Muscle layer of colon (tissue), 2 donors: Measurements from ENCODE around the gene AHDC1.
"Not testable (repeated sequence)": the region's sequence is repeated elsewhere in the genome, so short reads cannot be mapped to it uniquely, and the experiment has no call there.

Source experiments
- H3K27ac ChIP-seq: one replicate; pipeline ENCODE4 v1.7.0; 2013; ENCODE audit warnings: low read depth, mild to moderate bottlenecking, low read length, moderate library complexity
- H3K27me3 ChIP-seq, 2 donors: one replicate each; pipeline ENCODE4 v1.7.0; 2013; ENCODE audit warnings: low read length in 2 of 2, mild to moderate bottlenecking in 2 of 2; ENCODE audit not compliant: insufficient read depth in 2 of 2, control insufficient read depth in 1 of 2
- H3K36me3 ChIP-seq: one replicate; pipeline ENCODE4 v1.7.0; 2013; ENCODE audit warnings: mild to moderate bottlenecking, low read length; ENCODE audit not compliant: insufficient read depth
- H3K4me1 ChIP-seq: one replicate; pipeline ENCODE4 v1.7.0; 2013; ENCODE audit warnings: mild to moderate bottlenecking, low read length; ENCODE audit not compliant: insufficient read depth
- H3K4me3 ChIP-seq, 2 donors: one replicate each; pipeline ENCODE4 v1.7.0; 2013; ENCODE audit warnings: low read length in 2 of 2, low read depth in 1 of 2, mild to moderate bottlenecking in 1 of 2, moderate library complexity in 1 of 2
- H3K9ac ChIP-seq: one replicate; pipeline ENCODE4 v1.7.0; 2013; ENCODE audit warnings: low read length
- H3K9me3 ChIP-seq: one replicate; pipeline ENCODE4 v1.7.0; 2013; ENCODE audit warnings: mild to moderate bottlenecking, low read length
- donor health status: abdominal sarcoma.
- donor health status: Adenocarcinoma of cecum.

The AHDC1 gene

GRCh38 chr1:27555700-27556424 lies 48.1 kb downstream of the AHDC1 start:
- Histone ChIP-seq H3K36me3 (peaks cover 27% of the 10 kb centered on the region), H3K27me3 (no peaks in the 10 kb centered on the region), H3K27ac (peak overlapping the region; percentile 82), H3K9ac (peak overlapping the region; percentile 34), H3K9me3 (no peaks in the 10 kb centered on the region), H3K4me3 (peak overlapping the region in 1 of 2 donors; percentile 29), H3K4me1 (peaks cover 63% of the 10 kb centered on the region)

DNA sequence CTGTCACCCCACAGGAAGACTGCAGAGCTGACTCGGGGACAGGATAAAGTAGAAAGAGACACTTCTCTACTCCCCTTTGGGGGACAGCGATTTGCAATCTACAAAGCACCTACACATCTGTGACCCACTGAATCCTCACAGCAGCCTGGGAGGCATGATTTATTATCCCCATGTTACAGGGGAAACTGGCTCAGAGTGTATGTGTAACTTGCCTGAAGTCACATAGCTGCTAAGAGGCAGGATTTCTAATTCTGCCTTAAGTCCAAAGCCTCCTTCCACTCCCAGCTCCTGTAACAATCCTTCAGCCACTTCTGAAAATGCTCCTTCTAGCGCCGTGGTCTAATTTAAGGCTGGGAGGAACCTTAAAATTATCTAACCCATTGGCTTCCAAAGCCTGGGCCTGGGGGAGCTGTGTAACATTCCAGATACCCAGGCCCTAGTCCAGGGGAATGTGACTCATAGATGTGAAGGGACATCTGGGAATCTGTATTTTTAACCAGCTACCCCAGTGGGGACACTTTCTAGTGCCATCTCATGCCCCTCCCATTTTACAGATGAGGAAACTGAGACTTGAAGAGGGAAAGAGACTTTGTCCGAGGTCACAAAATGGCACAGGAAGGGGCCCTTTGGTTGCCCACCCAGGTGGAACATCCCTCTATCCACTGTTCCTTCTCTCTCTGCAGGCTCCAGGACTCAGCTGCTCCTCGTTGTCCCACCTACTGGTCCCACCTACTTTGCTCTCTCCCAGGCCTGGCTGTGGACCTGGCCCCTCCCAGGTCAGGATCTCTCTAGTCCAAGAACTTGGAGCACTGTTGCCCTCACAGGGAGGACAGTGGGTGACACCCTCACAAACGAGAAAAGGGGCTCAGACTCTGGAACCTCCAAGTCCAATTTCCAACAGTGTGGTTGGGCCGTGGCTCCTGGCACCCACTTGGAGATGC lies 48.9 kb downstream of the AHDC1 start:
- peaks cover 55% of the 10 kb centered on the region for H3K4me1 ChIP-seq
- no peaks in the 10 kb centered on the region for H3K27me3 ChIP-seq
- H3K9ac ChIP-seq = peak overlapping the region; percentile 5
- peak overlapping the region; percentile 61 for H3K27ac ChIP-seq
- H3K36me3 ChIP-seq = peaks cover 27% of the 10 kb centered on the region
- H3K4me3 ChIP-seq = no peak overlapping the region
- no peaks in the 10 kb centered on the region for H3K9me3 ChIP-seq

DNA sequence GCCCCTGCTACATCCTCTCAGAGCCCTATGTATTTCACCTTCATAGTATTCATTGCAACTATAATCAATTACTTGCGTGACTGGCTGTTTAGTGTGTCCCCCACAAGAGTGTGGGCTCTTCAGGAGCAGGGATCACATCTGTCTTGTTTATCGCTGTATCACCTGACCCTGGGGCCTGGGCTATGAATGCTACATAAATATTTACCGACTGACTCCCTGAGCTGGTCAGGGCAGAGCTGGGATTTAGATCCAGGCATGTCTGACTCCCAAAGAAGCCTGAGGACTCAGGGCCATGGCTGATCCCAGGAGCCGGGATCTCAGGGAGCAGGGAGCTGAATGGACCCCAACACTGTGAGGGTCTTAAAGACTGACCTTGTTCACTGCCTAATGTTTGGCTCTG lies 49.7 kb downstream of the AHDC1 start:
- Histone ChIP-seq H3K9me3 (no peaks in the 10 kb centered on the region), H3K4me3 (no peak overlapping the region), H3K4me1 (peaks cover 47% of the 10 kb centered on the region), H3K27me3 (no peaks in the 10 kb centered on the region), H3K27ac (peak overlapping the region; percentile 61), H3K36me3 (peaks cover 27% of the 10 kb centered on the region), H3K9ac (peak overlapping the region; percentile 5)

- H3K27ac ChIP-seq = peak overlapping the region; percentile 61
- H3K27me3 ChIP-seq, H3K4me3 ChIP-seq, H3K9ac ChIP-seq, H3K9me3 ChIP-seq: not testable (repeated sequence)
- H3K36me3 ChIP-seq = peaks cover 27% of the 10 kb centered on the region
- H3K4me1 ChIP-seq = peaks cover 46% of the 10 kb centered on the region
Observed at GRCh38 chr1:27553823-27554222, 50.1 kb downstream of the AHDC1 start.

- Histone ChIP-seq H3K27me3 (no peaks in the 10 kb centered on the region), H3K4me1 (peaks cover 42% of the 10 kb centered on the region), H3K36me3 (peaks cover 19% of the 10 kb centered on the region), H3K9ac (no peak overlapping the region), H3K27ac (no peak overlapping the region), H3K9me3 (no peaks in the 10 kb centered on the region), H3K4me3 (no peak overlapping the region)
Observed at GRCh38 chr1:27552911-27553420, 51.0 kb downstream of the AHDC1 start.

DNA sequence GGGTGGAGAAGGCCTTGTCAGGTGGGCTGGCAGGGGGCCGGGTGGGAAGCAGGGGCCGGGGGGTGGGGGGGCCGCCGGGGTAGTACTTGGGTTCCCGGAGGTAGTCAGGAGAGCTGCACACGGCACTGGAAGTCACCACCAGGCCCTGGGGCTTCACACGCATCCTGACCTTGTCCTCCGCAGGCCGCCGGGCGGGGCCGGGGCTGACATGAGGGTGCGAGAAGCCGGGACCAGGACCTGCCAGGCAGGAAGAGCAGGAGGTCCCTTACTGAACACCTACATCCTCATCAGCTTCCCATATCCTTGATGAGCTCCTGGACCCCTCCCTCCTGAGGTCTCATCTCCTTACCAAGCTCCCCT lies 52.0 kb downstream of the AHDC1 start:
- H3K27me3 ChIP-seq = no peaks in the 10 kb centered on the region
- H3K4me1 ChIP-seq = peaks cover 37% of the 10 kb centered on the region
- no peaks in the 10 kb centered on the region for H3K9me3 ChIP-seq
- no peak overlapping the region for H3K4me3 ChIP-seq
- peaks cover 24% of the 10 kb centered on the region for H3K36me3 ChIP-seq
- no peak overlapping the region for H3K27ac ChIP-seq
- no peak overlapping the region for H3K9ac ChIP-seq

GRCh38 chr1:27551170-27551952 lies 52.6 kb downstream of the AHDC1 start:
- Histone ChIP-seq H3K4me1 (peaks cover 37% of the 10 kb centered on the region), H3K27me3 (no peaks in the 10 kb centered on the region), H3K36me3 (peaks cover 30% of the 10 kb centered on the region), H3K9ac (no peak overlapping the region), H3K27ac (no peak overlapping the region), H3K4me3 (no peak overlapping the region), H3K9me3 (no peaks in the 10 kb centered on the region)

DNA sequence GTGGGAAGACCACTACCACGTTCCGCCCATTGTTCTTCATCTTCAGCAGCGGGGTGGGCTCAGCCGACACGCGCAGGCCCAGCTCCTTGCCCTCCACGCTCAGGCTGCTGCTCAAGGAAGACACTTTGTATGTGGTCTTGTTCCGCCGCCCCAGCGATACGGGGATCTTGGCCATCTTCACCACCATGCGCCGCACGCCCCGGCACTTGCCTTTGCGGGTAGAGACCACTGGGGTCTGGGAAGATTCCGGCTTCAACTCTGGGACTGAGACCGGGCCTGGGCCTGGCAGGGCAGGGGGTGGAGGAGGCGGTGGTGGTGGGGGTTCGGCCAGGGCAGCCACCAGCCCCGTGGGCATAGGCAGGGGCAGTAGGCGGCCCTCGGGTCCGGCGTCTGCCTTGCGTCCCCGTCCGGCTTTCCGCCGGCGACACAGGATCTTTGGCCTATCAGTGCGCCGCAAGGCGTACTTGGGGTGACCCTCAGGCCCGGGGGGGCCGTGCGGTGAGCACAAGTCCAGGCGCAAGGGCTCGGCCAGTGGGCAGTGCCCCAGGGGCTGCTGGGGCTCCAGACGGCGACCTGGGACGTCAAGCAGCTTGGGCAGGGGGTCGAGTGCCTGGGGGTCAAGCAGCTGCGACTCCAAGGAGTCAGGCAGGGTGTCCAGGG lies 53.3 kb downstream of the AHDC1 start:
- Histone ChIP-seq H3K4me1 (peaks cover 37% of the 10 kb centered on the region), H3K27me3 (no peaks in the 10 kb centered on the region), H3K27ac (no peak overlapping the region), H3K9me3 (no peaks in the 10 kb centered on the region), H3K36me3 (peaks cover 32% of the 10 kb centered on the region), H3K4me3 (no peak overlapping the region), H3K9ac (no peak overlapping the region)

DNA sequence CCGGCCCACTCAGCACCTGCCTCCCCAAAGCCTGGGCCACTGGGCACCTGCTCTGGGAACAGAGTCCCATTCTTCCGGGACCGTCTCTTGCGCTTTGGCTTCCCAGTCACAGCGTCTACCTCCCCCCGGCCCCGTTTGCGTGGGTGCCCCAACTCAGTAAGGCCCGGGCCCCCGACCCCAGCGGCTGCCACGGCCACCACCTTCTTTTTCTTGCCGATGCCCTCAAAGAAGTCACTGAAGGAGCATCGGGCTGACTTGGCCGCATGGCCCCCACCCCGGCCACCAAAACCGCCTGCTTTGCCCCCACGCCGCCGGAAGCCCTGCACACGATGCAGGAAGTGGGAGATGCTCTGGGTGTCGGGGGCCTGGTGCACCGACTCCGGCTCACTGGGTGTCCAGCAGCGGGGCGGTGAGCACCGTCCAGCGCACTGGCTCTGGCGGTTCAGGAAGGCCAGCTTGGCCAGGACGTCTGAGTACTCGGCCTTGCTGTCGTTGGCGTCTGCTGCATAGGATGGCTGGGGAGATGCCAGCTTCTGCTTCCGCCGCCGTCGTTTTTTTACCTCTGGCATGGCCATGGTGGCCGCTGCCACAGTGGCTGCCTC lies 54.0 kb downstream of the AHDC1 start:
- Histone ChIP-seq H3K36me3 (peaks cover 32% of the 10 kb centered on the region), H3K27me3 (no peaks in the 10 kb centered on the region), H3K9me3 (no peaks in the 10 kb centered on the region), H3K27ac (no peak overlapping the region), H3K9ac (no peak overlapping the region), H3K4me1 (peaks cover 37% of the 10 kb centered on the region), H3K4me3 (no peak overlapping the region)

DNA sequence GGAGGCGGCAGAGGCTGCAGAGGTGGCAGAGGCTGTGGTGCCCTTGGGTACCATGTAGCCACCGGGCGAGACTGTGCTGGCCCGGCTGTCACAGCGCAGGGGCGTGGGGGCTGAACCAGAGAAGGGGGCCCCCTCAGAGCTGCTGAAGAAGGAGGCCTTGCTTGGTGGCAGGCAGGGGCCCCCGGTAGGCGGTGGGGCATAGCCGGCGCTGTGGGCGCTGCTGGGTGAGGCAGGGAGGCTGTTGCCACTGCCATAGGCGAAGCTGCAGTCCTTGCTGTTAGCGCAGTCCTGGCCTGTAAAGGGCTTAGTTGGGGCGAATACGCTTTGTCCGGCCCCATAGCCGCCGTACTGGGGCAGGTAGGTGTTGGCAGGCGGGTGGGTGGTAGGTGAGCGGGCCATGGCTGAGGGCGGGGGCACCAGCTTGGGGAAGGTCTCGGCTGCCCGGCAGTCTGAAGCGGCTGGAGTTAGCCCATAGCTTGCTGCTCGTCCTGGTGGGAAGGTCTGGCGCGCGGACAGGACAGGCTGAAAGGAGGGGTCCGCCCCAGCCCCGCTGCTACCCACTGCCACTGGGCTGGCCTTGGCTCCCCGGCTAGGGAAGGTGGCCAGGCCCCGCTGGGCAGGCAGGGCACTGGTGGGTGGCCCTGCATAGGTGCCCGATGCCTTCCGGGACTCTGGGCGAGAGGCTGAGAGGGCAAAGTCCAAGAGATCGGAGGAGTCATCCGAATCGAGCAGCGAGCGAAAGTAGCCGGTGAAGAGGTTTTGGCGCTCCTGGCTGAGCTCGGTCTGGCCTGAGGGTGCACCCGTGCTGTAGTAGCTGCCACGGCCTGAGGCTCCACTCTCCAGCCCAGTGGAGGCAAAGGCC lies 54.9 kb downstream of the AHDC1 start:
- peaks cover 32% of the 10 kb centered on the region for H3K36me3 ChIP-seq
- H3K27ac ChIP-seq = no peak overlapping the region
- peaks cover 37% of the 10 kb centered on the region for H3K4me1 ChIP-seq
- H3K4me3 ChIP-seq = no peak overlapping the region
- no peak overlapping the region for H3K9ac ChIP-seq
- no peaks in the 10 kb centered on the region for H3K27me3 ChIP-seq
- H3K9me3 ChIP-seq = no peaks in the 10 kb centered on the region
